ENCODE data around the gene ALG8. TPM values are rescaled to one million over a fixed set of nuclear protein-coding genes. Genes with fewer than 3 reads are reported as not detected.
A peak's percentile ranks its signal among the peaks of the same experiment; 100 is the strongest.

ALG8 gene
- total RNA-seq, 2 donors from 2014 or later: 42.9 to 72.1 TPM

GRCh38 chr11:78166855-78167469 is 27.5 kb upstream of the ALG8 start:
- no peak for ATAC-seq
- no peaks in the 10 kb centered on the region for H3K9me3 Mint-ChIP-seq
- H3K36me3 Mint-ChIP-seq: no peaks in the 10 kb centered on the region
- H3K27ac Mint-ChIP-seq: peak overlapping the region in 1 of 2 donors; percentile 54
- DNase-seq (ENCODE audit: low spot score in 2 of 2): no peak

GRCh38 chr11:78164471-78164870 is 25.0 kb upstream of the ALG8 start:
- Mint-ChIP-seq H3K27ac (no peak overlapping the region), H3K9me3 (no peaks in the 10 kb centered on the region), H3K36me3 (no peaks in the 10 kb centered on the region)
- ATAC-seq: no peak
- no peak for DNase-seq (ENCODE audit: low spot score in 2 of 2)

GRCh38 chr11:78163828-78164227 is 24.4 kb upstream of the ALG8 start:
- no peaks in the 10 kb centered on the region for H3K36me3 Mint-ChIP-seq
- ATAC-seq (no peak), DNase-seq (ENCODE audit: low spot score in 2 of 2) (no peak)
- H3K9me3 Mint-ChIP-seq: no peaks in the 10 kb centered on the region
- H3K27ac Mint-ChIP-seq: no peak overlapping the region

- no peaks in the 10 kb centered on the region for H3K9me3 Mint-ChIP-seq
- no peak for ATAC-seq
- peak overlapping the region in 1 of 2 donors; percentile 52 for H3K27ac Mint-ChIP-seq
- no peaks in the 10 kb centered on the region for H3K36me3 Mint-ChIP-seq
- no peak for DNase-seq (ENCODE audit: low spot score in 2 of 2)
Measured at GRCh38 chr11:78161962-78162371, 22.5 kb upstream of the ALG8 start.

- DNase-seq (ENCODE audit: low spot score in 2 of 2) (no peak), ATAC-seq (no peak)
- Mint-ChIP-seq H3K9me3 (no peaks in the 10 kb centered on the region), H3K36me3 (no peaks in the 10 kb centered on the region), H3K27ac (no peak overlapping the region)
Measured at GRCh38 chr11:78161346-78161745, 21.9 kb upstream of the ALG8 start.

- ATAC-seq (no peak), DNase-seq (ENCODE audit: low spot score in 2 of 2) (no peak)
- peak overlapping the region in 1 of 2 donors; percentile 16 for H3K27ac Mint-ChIP-seq
Measured at GRCh38 chr11:78160557-78160956, 21.1 kb upstream of the ALG8 start.

DNA sequence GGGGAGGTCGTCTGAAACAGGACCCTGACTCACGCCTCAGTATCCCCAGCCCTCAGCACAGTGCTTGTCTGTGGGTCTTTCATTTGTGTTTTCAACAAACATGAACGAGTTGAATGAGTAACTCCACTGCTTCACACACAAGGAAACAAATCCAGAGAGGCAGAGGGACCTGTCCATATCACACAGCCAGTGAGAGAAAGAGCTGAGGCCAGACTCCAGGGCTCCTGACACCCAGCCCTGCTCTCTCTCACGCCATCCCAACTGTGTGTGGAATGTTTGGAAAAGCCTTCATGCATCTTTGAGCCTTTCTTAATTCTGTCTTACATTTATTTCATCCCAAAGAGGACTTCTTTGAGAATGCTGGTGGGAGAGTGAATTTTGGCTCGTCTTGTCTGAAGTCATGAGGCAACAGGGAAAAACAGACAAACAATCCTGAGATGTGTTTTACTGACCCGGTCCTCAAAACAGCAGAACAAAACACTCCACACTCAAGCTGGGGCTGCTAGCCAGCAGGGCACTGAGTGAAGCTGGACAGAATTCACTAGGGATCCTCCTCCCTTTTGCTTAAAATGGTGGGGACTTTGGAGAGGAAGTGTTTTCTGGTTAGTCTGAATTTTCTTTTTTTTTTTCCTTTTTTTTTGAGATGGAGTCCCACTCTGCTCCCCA is 19.7 kb upstream of the ALG8 start:
- no peak for DNase-seq (ENCODE audit: low spot score in 2 of 2)
- Mint-ChIP-seq H3K9me3 (no peaks in the 10 kb centered on the region), H3K27ac (no peak overlapping the region), H3K36me3 (no peaks in the 10 kb centered on the region)
- ATAC-seq: no peak

More at GRCh38 chr11:78160557-78160956, 21.1 kb upstream of the ALG8 start:
- no peaks in the 10 kb centered on the region for H3K36me3 Mint-ChIP-seq
- no peaks in the 10 kb centered on the region for H3K9me3 Mint-ChIP-seq

DNA sequence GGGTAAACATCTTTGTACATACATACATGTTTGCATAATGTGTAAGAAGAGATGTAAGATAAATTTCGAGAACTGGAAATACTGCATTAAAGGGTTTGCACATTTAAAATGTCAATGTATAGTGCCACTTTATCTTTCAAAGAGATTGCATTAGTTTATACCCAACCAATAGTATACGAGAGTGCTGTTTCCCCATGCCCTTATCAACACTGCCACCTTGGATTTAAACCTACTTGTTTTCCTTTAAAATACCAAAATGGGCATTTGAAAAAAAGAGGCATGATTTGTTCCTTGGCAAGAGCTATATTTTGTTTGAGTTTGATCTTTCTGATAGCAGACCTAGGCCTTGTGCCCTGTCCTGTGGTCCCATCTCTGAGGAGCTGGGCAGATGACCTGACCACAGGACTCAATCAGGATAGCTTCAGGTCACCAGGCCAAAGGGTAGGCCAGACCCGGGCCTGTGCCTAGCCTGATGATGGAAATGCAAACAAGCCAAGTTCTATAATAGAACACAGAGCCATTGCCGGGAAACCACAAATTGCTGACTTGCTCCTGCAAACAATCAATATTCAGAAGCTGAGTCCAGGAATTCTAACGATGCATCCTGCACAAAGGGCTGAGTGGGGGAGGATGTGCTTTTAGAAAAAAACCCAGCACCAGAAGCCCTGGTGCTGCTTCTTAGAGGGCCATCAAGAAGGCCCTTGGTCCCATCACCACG is 16.9 kb upstream of the ALG8 start:
- H3K9me3 Mint-ChIP-seq: no peaks in the 10 kb centered on the region
- no peak overlapping the region for H3K27ac Mint-ChIP-seq
- H3K36me3 Mint-ChIP-seq: no peaks in the 10 kb centered on the region
- ATAC-seq: no peak
- no peak for DNase-seq (ENCODE audit: low spot score in 2 of 2)

DNA sequence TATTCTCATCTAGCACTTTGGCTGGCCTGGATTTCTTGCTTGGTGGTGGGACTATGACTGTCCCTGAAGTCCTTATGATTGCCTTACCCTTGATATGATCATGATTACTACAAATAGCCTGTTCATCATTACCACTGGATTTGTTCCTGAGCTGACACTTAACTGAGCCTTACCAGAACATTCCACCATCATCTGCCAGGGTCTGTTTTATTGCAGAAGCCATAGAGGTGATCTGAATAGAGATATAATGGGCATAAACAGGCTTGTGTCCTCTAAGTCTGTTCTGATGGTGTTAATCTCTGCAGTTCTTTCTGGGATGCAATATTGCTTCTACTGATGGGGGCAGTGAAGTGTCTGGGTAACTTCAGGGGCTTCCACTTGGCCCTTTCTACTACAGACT is 12.4 kb upstream of the ALG8 start:
- DNase-seq (ENCODE audit: low spot score in 2 of 2) (no peak), ATAC-seq (no peak)
- no peaks in the 10 kb centered on the region for H3K9me3 Mint-ChIP-seq
- H3K27ac Mint-ChIP-seq: no peak overlapping the region
- no peaks in the 10 kb centered on the region for H3K36me3 Mint-ChIP-seq

- peak overlapping the region in 1 of 2 donors; percentile 7 for H3K27ac Mint-ChIP-seq
- DNase-seq (ENCODE audit: low spot score in 2 of 2) (no peak), ATAC-seq (no peak)
- H3K36me3 Mint-ChIP-seq: no peaks in the 10 kb centered on the region
- no peaks in the 10 kb centered on the region for H3K9me3 Mint-ChIP-seq
Measured at GRCh38 chr11:78150754-78151153, 11.3 kb upstream of the ALG8 start.

- Mint-ChIP-seq H3K27ac (peak overlapping the region in 1 of 2 donors; percentile 7), H3K36me3 (no peaks in the 10 kb centered on the region), H3K9me3 (no peaks in the 10 kb centered on the region)
- no peak for ATAC-seq
- DNase-seq (ENCODE audit: low spot score in 2 of 2): no peak
Measured at GRCh38 chr11:78150346-78150745, 10.9 kb upstream of the ALG8 start.

DNA sequence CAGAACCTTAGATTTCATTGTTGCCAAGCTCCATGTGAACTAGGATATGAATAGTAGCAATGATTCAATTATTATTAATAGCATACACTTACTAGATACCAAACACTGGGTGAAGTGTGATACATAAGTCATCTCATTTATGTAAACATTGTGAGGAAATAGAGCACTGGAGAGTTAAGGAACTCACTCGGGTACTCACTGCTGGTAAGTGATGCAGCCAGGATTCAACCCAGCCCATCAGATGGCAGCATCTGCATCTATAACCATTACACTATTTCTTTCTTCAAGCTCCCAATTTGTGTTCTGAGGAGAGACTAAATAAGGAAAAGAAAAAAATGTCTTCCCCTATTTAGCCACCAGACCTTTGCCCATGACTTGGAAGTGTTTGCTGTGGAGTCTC is 10.2 kb upstream of the ALG8 start:
- DNase-seq (ENCODE audit: low spot score in 2 of 2) (no peak), ATAC-seq (no peak)
- H3K9me3 Mint-ChIP-seq: no peaks in the 10 kb centered on the region
- H3K27ac Mint-ChIP-seq: no peak overlapping the region
- H3K36me3 Mint-ChIP-seq: no peaks in the 10 kb centered on the region

DNA sequence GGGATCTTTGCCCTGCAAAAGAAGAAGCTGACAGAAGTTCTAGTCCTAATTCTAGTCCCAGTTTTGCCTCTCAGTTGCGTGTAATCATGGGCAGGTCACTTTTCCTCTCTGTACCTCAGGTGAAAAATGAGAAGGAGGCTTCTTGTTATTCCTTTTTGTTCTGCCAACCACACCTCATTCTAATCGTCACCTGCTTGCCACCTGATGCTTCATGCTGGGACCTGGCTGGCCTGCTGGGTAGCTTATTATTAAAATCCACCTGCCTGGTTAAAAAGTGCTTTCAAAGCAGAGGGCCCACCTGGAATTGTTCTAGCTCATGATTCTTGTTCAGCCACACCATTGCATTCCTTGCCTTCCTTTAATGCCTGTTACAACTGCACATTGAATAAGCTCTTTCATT is 8.4 kb upstream of the ALG8 start:
- ATAC-seq (no peak), DNase-seq (ENCODE audit: low spot score in 2 of 2) (no peak)
- peaks cover 0 to 6% of the 10 kb centered on the region in 2 donors for H3K36me3 Mint-ChIP-seq
- no peaks in the 10 kb centered on the region for H3K9me3 Mint-ChIP-seq
- no peak overlapping the region for H3K27ac Mint-ChIP-seq

GRCh38 chr11:78145511-78146025 is 6.1 kb upstream of the ALG8 start:
- ATAC-seq (no peak), DNase-seq (ENCODE audit: low spot score in 2 of 2) (no peak)
- no peaks in the 10 kb centered on the region for H3K9me3 Mint-ChIP-seq
- peaks cover 6 to 18% of the 10 kb centered on the region in 2 donors for H3K36me3 Mint-ChIP-seq
- H3K27ac Mint-ChIP-seq: no peak overlapping the region

GRCh38 chr11:78140392-78141077 is 1.1 kb upstream of the ALG8 start:
- H3K27ac Mint-ChIP-seq: peak overlapping the region; percentile 67 to 72
- H3K36me3 Mint-ChIP-seq: peaks cover 29 to 49% of the 10 kb centered on the region in 2 donors
- H3K9me3 Mint-ChIP-seq: no peaks in the 10 kb centered on the region
- ATAC-seq: peak; percentile 26 to 36
- DNase-seq (ENCODE audit: low spot score in 2 of 2): no peak

DNA sequence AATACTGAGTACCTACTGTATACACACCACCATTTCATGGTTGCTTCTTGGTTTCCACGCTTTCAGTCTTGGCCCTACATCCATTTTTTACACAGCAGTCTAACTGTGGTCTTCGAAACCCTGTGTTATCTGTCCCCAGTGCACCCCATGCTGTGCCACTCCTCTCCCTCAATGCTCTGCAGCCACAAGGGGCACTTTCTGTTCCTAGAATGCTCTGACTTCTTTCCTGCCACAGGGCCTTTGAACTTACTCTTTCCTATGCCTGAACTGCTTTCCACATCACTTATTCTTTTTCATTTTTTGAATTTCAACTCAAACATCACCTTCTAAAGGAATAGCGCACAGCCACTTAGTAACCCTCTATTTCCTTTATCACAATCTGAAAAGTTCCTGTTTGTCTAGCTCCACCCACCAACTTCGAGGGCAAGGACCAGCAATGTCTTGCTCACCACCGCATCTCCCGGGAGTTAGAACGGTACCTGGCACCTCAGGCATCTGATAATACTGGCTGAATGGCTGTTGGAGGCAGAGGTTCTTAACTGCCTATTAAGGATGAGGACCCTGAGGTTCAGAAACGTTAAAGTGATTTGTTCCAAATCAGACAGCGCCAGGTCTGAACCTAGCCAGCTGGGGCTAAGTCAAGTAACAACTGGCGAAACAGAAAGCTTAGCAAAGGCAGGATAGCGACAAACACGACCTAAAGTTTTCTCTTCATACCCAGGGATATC is 568 bp downstream of the ALG8 start:
- DNase-seq (ENCODE audit: low spot score in 2 of 2) (peak; percentile 32 to 58), ATAC-seq (peak; percentile 43 to 53)
- peaks cover 35 to 55% of the 10 kb centered on the region in 2 donors for H3K36me3 Mint-ChIP-seq
- peak overlapping the region; percentile 91 to 94 for H3K27ac Mint-ChIP-seq
- no peaks in the 10 kb centered on the region for H3K9me3 Mint-ChIP-seq

All from activated naive CD4-positive, alpha-beta T cell treated with anti-CD3 and anti-CD28 coated beads, Interleukin-2, amount 50 U/mL, for 72 hours (primary cell).